Measurements from ENCODE around the gene CD99.
"Not testable (repeated sequence)": the region's sequence is repeated elsewhere in the genome, so short reads cannot be mapped to it uniquely, and the experiment has no call there.

CD99 gene

GRCh38 chrX:2675657-2676200, 15.4 kb upstream of the CD99 start:
- DNase-seq (ENCODE audit: low read depth in 2 of 2), result not testable (repeated sequence)

GRCh38 chrX:2676794-2677675, 14.1 kb upstream of the CD99 start:
- DNase-seq (ENCODE audit: low read depth in 2 of 2), result no peak

GRCh38 chrX:2677764-2678163, 13.3 kb upstream of the CD99 start:
- DNase-seq (ENCODE audit: low read depth in 2 of 2), result no peak

GRCh38 chrX:2678583-2678982, 12.5 kb upstream of the CD99 start:
- DNase-seq (ENCODE audit: low read depth in 2 of 2), result no peak

GRCh38 chrX:2679534-2680485, 11.3 kb upstream of the CD99 start:
- DNase-seq (ENCODE audit: low read depth in 2 of 2), result no peak

GRCh38 chrX:2680486-2681348, 10.4 kb upstream of the CD99 start:
- no peak for DNase-seq (ENCODE audit: low read depth in 2 of 2)

GRCh38 chrX:2682565-2683177, 8.4 kb upstream of the CD99 start:
- no peak for DNase-seq (ENCODE audit: low read depth in 2 of 2)

GRCh38 chrX:2684256-2684655, 6.8 kb upstream of the CD99 start:
- no peak for DNase-seq (ENCODE audit: low read depth in 2 of 2)

GRCh38 chrX:2685886-2686285, 5.2 kb upstream of the CD99 start:
- DNase-seq (ENCODE audit: low read depth in 2 of 2), result no peak

GRCh38 chrX:2689773-2690666, 1.1 kb upstream of the CD99 start:
- no peak for DNase-seq (ENCODE audit: low read depth in 2 of 2)

- DNase-seq (ENCODE audit: low read depth in 2 of 2), result no peak
Observed at GRCh38 chrX:2691543-2692220, 587 bp downstream of the CD99 start.

GRCh38 chrX:2692221-2693112, 1.4 kb downstream of the CD99 start:
- DNase-seq (ENCODE audit: low read depth in 2 of 2), result no peak

GRCh38 chrX:2693113-2694002, 2.3 kb downstream of the CD99 start:
- no peak for DNase-seq (ENCODE audit: low read depth in 2 of 2)

- DNase-seq (ENCODE audit: low read depth in 2 of 2), result no peak
Observed at GRCh38 chrX:2694914-2695267, 3.8 kb downstream of the CD99 start.

GRCh38 chrX:2696698-2697215, 5.7 kb downstream of the CD99 start:
- peak in 1 of 2 donors; percentile 32 for DNase-seq (ENCODE audit: low read depth in 2 of 2)

- DNase-seq (ENCODE audit: low read depth in 2 of 2), result no peak
Observed at GRCh38 chrX:2697306-2697705, 6.2 kb downstream of the CD99 start.

GRCh38 chrX:2697741-2698299, 6.7 kb downstream of the CD99 start:
- DNase-seq (ENCODE audit: low read depth in 2 of 2), result no peak

Data from activated CD4-positive, alpha-beta T cell treated with anti-CD3 and anti-CD28 coated beads for 24 hours (primary cell).